ENCODE measurements around the gene ATP8B3. TPM values are rescaled to one million over a fixed set of nuclear protein-coding genes. Genes with fewer than 3 reads are reported as not detected.

ATP8B3 gene
- polyA plus RNA-seq, 2 of the 4 experiments (the other 2 are of a cell fraction): 2.7 to 3.9 TPM

DNA sequence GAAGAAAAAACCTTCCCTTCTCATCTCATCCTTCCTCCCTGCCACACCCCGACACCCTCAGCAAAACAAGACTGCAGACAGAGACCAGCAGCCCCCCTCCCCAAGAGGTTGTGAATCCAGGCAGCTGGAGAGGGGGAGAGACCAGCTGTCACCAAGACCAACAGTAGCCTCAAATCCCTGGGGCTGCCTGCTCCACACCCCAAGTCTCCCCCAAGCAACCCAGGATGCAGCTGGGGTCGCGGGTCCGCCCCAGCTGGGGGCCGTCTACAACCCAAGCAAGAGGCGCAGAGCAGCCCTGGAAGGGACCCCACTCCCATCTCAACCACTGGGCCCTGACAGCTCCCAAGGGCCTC is 44.2 kb upstream of the ATP8B3 start:
- peaks cover 87% of the 10 kb centered on the region for H3K4me1 ChIP-seq
- H3K4me3 ChIP-seq: no peak overlapping the region
- FAIRE-seq: no peak
- ChIA-PET CTCF (interaction anchor here (1.4 to 2.9 kb wide), 4 partner anchors 7 to 19 kb away, joined by 4 to 12 read pairs (median 8); no protein-coding TSS in a partner anchor), POLR2A (no interaction called here)
- no peak for DNase-seq (ENCODE audit: low read depth in 1 of 2, low spot score in 1 of 2)
- TF ChIP-seq NPAS2 (CRISPR knock-in tag; IDR thresholded peaks at IDR 0.05; ENCODE audit: borderline replicate concordance) (no peak), CEBPB (IDR thresholded peaks at IDR 0.05) (no peak), RNF2 (IDR thresholded peaks at IDR 0.05; ENCODE audit: borderline replicate concordance, low read depth) (no peak), HDAC2 (IDR thresholded peaks at IDR 0.05) (no peak), NR3C1 (IDR thresholded peaks at IDR 0.05) (no peak)
- TF ChIP-seq, protein P1, sequence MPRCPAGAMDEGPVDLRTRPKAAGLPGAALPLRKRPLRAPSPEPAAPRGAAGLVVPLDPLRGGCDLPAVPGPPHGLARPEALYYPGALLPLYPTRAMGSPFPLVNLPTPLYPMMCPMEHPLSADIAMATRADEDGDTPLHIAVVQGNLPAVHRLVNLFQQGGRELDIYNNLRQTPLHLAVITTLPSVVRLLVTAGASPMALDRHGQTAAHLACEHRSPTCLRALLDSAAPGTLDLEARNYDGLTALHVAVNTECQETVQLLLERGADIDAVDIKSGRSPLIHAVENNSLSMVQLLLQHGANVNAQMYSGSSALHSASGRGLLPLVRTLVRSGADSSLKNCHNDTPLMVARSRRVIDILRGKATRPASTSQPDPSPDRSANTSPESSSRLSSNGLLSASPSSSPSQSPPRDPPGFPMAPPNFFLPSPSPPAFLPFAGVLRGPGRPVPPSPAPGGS (IDR thresholded peaks at IDR 0.05): no peak
- ATAC-seq: no peak
- peak overlapping the region; percentile 99 for H3K4me2 ChIP-seq
- H3K9me3 ChIP-seq: no peaks in the 10 kb centered on the region
- WGBS (ENCODE audit: missing lambda C conversion rate): 86% methylated on average over 1 of the region's 6 CpGs
- H3K27ac ChIP-seq: peak overlapping the region; percentile 75 to 100

DNA sequence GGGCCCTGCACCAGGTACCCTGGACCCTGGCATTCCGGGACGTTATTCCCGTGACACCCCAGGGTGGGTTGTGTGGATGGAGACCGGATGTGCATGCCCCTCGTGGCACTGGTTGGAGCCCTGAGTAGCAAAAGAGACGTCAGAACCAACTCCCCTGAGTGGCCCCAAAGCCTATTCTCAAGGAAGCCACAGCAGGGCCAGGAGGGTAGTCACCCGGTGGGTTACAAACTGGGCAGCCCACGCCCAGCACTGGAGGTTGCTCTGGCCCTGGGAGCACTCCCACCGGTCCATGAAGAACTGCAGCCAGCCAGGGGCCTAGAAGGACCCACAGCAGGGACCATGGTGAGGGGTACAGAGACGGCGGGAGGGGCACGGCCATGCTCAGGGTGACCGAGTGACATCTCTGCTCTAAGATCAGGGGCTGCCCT is 43.8 kb upstream of the ATP8B3 start:
- ChIA-PET CTCF (interaction anchor here (1.4 to 7.4 kb wide), 3 partner anchors 9 to 17 kb away, joined by 4 to 60 read pairs (median 5); no protein-coding TSS in a partner anchor), POLR2A (interaction anchor here (0.6 to 1.0 kb wide), 2 partner anchors 9 to 10 kb away, joined by 3 read pairs; no protein-coding TSS in a partner anchor)
- WGBS (ENCODE audit: missing lambda C conversion rate): 0% methylated on average over 1 of the region's 13 CpGs
- DNase-seq (ENCODE audit: low read depth in 1 of 2, low spot score in 1 of 2): no peak
- Histone ChIP-seq H3K4me1 (peaks cover 84% of the 10 kb centered on the region), H3K4me2 (peak overlapping the region; percentile 99), H3K4me3 (0 out of 3 replicates have a peak overlapping the region, but pooled peaks have one; percentile 31), H3K9me3 (no peaks in the 10 kb centered on the region), H3K27ac (peak overlapping the region; percentile 75 to 100)
- TF ChIP-seq, protein P2, sequence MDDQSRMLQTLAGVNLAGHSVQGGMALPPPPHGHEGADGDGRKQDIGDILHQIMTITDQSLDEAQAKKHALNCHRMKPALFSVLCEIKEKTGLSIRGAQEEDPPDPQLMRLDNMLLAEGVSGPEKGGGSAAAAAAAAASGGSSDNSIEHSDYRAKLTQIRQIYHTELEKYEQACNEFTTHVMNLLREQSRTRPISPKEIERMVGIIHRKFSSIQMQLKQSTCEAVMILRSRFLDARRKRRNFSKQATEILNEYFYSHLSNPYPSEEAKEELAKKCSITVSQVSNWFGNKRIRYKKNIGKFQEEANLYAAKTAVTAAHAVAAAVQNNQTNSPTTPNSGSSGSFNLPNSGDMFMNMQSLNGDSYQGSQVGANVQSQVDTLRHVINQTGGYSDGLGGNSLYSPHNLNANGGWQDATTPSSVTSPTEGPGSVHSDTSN (IDR thresholded peaks at IDR 0.05): no peak
- TF ChIP-seq, protein P3, sequence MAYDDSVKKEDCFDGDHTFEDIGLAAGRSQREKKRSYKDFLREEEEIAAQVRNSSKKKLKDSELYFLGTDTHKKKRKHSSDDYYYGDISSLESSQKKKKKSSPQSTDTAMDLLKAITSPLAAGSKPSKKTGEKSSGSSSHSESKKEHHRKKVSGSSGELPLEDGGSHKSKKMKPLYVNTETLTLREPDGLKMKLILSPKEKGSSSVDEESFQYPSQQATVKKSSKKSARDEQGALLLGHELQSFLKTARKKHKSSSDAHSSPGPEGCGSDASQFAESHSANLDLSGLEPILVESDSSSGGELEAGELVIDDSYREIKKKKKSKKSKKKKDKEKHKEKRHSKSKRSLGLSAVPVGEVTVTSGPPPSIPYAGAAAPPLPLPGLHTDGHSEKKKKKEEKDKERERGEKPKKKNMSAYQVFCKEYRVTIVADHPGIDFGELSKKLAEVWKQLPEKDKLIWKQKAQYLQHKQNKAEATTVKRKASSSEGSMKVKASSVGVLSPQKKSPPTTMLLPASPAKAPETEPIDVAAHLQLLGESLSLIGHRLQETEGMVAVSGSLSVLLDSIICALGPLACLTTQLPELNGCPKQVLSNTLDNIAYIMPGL (CRISPR knock-in tag; IDR thresholded peaks at IDR 0.05; ENCODE audit: borderline replicate concordance): no peak
- TF ChIP-seq, protein P4, sequence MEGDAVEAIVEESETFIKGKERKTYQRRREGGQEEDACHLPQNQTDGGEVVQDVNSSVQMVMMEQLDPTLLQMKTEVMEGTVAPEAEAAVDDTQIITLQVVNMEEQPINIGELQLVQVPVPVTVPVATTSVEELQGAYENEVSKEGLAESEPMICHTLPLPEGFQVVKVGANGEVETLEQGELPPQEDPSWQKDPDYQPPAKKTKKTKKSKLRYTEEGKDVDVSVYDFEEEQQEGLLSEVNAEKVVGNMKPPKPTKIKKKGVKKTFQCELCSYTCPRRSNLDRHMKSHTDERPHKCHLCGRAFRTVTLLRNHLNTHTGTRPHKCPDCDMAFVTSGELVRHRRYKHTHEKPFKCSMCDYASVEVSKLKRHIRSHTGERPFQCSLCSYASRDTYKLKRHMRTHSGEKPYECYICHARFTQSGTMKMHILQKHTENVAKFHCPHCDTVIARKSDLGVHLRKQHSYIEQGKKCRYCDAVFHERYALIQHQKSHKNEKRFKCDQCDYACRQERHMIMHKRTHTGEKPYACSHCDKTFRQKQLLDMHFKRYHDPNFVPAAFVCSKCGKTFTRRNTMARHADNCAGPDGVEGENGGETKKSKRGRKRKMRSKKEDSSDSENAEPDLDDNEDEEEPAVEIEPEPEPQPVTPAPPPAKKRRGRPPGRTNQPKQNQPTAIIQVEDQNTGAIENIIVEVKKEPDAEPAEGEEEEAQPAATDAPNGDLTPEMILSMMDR (IDR thresholded peaks at IDR 0.05): no peak
- no peak for TF ChIP-seq POLR2AphosphoS2 (conservative IDR thresholded peaks at IDR 0.05; ENCODE audit: low read length)
- TF ChIP-seq, protein P5, sequence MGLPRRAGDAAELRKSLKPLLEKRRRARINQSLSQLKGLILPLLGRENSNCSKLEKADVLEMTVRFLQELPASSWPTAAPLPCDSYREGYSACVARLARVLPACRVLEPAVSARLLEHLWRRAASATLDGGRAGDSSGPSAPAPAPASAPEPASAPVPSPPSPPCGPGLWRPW (IDR thresholded peaks at IDR 0.05): no peak
- TF ChIP-seq, protein P1 (IDR thresholded peaks at IDR 0.05): no peak
- TF ChIP-seq, protein P6, sequence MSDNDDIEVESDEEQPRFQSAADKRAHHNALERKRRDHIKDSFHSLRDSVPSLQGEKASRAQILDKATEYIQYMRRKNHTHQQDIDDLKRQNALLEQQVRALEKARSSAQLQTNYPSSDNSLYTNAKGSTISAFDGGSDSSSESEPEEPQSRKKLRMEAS (IDR thresholded peaks at IDR 0.05): no peak
- no peak for TF ChIP-seq MAFK (IDR thresholded peaks at IDR 0.05; ENCODE audit: partially characterized antibody)
- TF ChIP-seq SMC3 (IDR thresholded peaks at IDR 0.05): no peak
- TF ChIP-seq NFE2L2 (conservative IDR thresholded peaks at IDR 0.05; ENCODE audit: low read length): no peak
- no peak for TF ChIP-seq POLR2A (IDR thresholded peaks at IDR 0.05; ENCODE audit: low read length)
- no peak for TF ChIP-seq PHF8 (IDR thresholded peaks at IDR 0.05; ENCODE audit: borderline replicate concordance, low read depth)
- TF ChIP-seq ZSCAN20 (CRISPR knock-in tag; IDR thresholded peaks at IDR 0.05): no peak
- no peak for TF ChIP-seq KDM5A (IDR thresholded peaks at IDR 0.05)
- TF ChIP-seq NPAS2 (CRISPR knock-in tag; IDR thresholded peaks at IDR 0.05; ENCODE audit: borderline replicate concordance): no peak
- TF ChIP-seq ZFP36 (IDR thresholded peaks at IDR 0.05; ENCODE audit: borderline replicate concordance, partially characterized antibody): no peak
- FAIRE-seq: no peak
- peak in 1 of 2 experiments; percentile 1; a peak in 2 of 6 replicates for ATAC-seq
